Measurements from ENCODE around the gene SHOC1. TPM values are rescaled to one million over a fixed set of nuclear protein-coding genes. Genes with fewer than 3 reads are reported as not detected.

SHOC1 gene
- total and polyA plus RNA-seq, 2 donors (not counting 3 experiments of a cell fraction or from before 2014, with no cell fraction given), result not detected

DNA sequence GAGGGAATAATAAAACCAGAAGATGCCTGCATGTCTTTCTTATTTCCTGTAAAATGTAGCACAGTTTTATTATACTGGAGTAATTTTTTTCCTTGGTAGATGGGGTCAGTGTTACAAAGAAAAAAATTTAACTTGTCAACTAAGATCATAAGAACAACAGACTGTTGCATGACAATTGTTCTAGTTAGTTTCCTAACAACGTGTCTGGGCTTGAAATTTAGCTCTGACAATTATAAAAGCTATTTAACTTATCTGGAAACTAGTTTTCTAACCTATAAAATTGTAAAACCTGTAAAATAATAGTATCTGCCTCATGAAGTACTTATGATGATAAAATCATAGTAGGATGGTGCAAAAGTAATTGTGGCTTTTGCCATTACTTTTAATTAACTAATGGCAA, 4.9 kb downstream of the SHOC1 start:
- Histone ChIP-seq H3K9me1 (replicated peaks; ENCODE audit: control insufficient read depth, extremely low read depth, insufficient read depth, low read length) (no peaks in the 10 kb centered on the region), H4K20me1 (replicated peaks; ENCODE audit: control insufficient read depth, extremely low read depth, insufficient read depth, low read length) (no peaks in the 10 kb centered on the region), H3K4me2 (ENCODE audit: insufficient read depth, low read length) (no peak overlapping the region), H3K36me3 (ENCODE audit: control insufficient read depth in 2 of 2, extremely low read depth in 1 of 2, insufficient read depth in 2 of 2, low read length in 2 of 2) (no peaks in the 10 kb centered on the region), H3K9ac (replicated peaks; ENCODE audit: extremely low read depth, insufficient read depth, low read length) (no peak overlapping the region), H2AFZ (ENCODE audit: low read depth, low read length) (no peak overlapping the region), H3K4me1 (ENCODE audit: control insufficient read depth, extremely low read depth, insufficient read depth, low read length) (no peaks in the 10 kb centered on the region), H3K4me3 (replicated peaks in 1 of 3; ENCODE audit: insufficient read depth in 1 of 3, low read depth in 1 of 3, low read length in 3 of 3) (no peak overlapping the region), H3K79me2 (ENCODE audit: control insufficient read depth, insufficient read depth, low read length) (no peaks in the 10 kb centered on the region), H3K27ac (ENCODE audit: insufficient read depth, low read depth, low read length) (no peak overlapping the region), H3K9me3 (replicated peaks; ENCODE audit: control insufficient read depth, insufficient read depth, low read length) (no peaks in the 10 kb centered on the region), H3K27me3 (ENCODE audit: control insufficient read depth in 2 of 2, insufficient read depth in 2 of 2, low read length in 2 of 2) (no peaks in the 10 kb centered on the region)
- DNase-seq (ENCODE audit: low read depth, low spot score) (no peak), FAIRE-seq (no peak)
- POLR2A ChIA-PET, result no interaction called here
- dilution Hi-C loops (cut with MboI; ENCODE audit: extremely low pct_ligation_motif_present, low sequenced_read_pairs), result no loop called here
- CTCF ChIA-PET, result no interaction called here
- TF ChIP-seq JUN (IDR thresholded peaks at IDR 0.05; ENCODE audit: borderline replicate concordance, insufficient read depth, insufficient read length, low read depth) (no peak), GATA2 (IDR thresholded peaks at IDR 0.05; ENCODE audit: insufficient read depth, insufficient read length, low read depth, low read length) (no peak), MYC (IDR thresholded peaks at IDR 0.05; ENCODE audit: low read depth, low read length) (no peak), CTCF (IDR thresholded peaks at IDR 0.05; ENCODE audit: extremely low read depth in 1 of 2, insufficient read depth in 1 of 2, low read depth in 1 of 2, low read length in 2 of 2) (no peak), POLR2AphosphoS5 (IDR thresholded peaks at IDR 0.05; ENCODE audit: insufficient read depth, low read depth, low read length) (no peak), FOS (IDR thresholded peaks at IDR 0.05; ENCODE audit: borderline replicate concordance, insufficient read depth, low read length) (no peak), POLR2A (IDR thresholded peaks at IDR 0.05; ENCODE audit: low read depth, low read length) (no peak), EZH2 (IDR thresholded peaks at IDR 0.05; ENCODE audit: borderline replicate concordance, low read depth, low read length, severe bottlenecking) (no peak), MAX (IDR thresholded peaks at IDR 0.05; ENCODE audit: insufficient read depth, insufficient read length) (no peak)
- intact Hi-C loops (cut with micrococcal nuclease), result no loop called here
- BruUV-seq (replicated peaks), result no TSS peak
